H1 (cell line): Measurements from ENCODE around the gene SPEF1. TPM values are rescaled to one million over a fixed set of nuclear protein-coding genes. Genes with fewer than 3 reads are reported as not detected.
A peak's percentile ranks its signal among the peaks of the same experiment; 100 is the strongest.

Experiments
- CTCF ChIA-PET: fragments of 300-600 bp; sonication (Branson Sonifier 250); formaldehyde crosslinking; loops from one replicate; lab custom pipeline; 2021; ENCODE audit not compliant: partially characterized antibody; lab: Charles Lee
- POLR2A ChIA-PET: fragments of 300-600 bp; sonication (Branson Sonifier 250); formaldehyde crosslinking; loops from one replicate; lab custom pipeline; 2021; ENCODE audit warnings: inconsistent platforms; ENCODE audit not compliant: partially characterized antibody; lab: Charles Lee
- DNase-seq, 2 experiments: peaks; one replicate each; pipeline versions ENCODE4 v3.0.0 to v3.0.0-alpha.2; 2010 to 2022; ENCODE audit warnings: low spot score in 2 of 2, low read depth in 1 of 2, mixed read lengths in 1 of 2
- FAIRE-seq: peaks from 2 replicates; lab custom pipeline; 2011; peaks lifted over from hg19 to GRCh38; lab: Jason Lieb, UNC
- H2AFZ ChIP-seq: 2 replicates; pipeline ENCODE4 v1.8.1; 2012; ENCODE audit warnings: low read length, inconsistent platforms
- H2AK5ac ChIP-seq: 2 replicates; pipeline ENCODE4 v1.6.1; 2013; ENCODE audit warnings: low read depth, low read length
- H2BK120ac ChIP-seq: replicated peaks from 2 replicates; pipeline ENCODE3; 2013; ENCODE audit warnings: low read depth, low read length, inconsistent platforms
- H2BK12ac ChIP-seq: 2 replicates; pipeline ENCODE4 v1.6.1; 2013; ENCODE audit warnings: low read depth, low read length
- H2BK15ac ChIP-seq: 2 replicates; pipeline ENCODE4 v1.6.1; 2013; ENCODE audit warnings: low read length
- H2BK20ac ChIP-seq: 2 replicates; pipeline ENCODE4 v1.6.1; 2013; ENCODE audit warnings: low read length
- H2BK5ac ChIP-seq: 2 replicates; pipeline ENCODE4 v1.6.1; 2013; ENCODE audit warnings: low read depth, low read length
- H3K14ac ChIP-seq: 2 replicates; pipeline ENCODE4 v1.6.1; 2013; ENCODE audit warnings: inconsistent platforms; ENCODE audit not compliant: insufficient read length
- H3K18ac ChIP-seq: 2 replicates; pipeline ENCODE4 v1.6.1; 2013; ENCODE audit warnings: low read length; ENCODE audit errors: extremely low read depth
- H3K23ac ChIP-seq: 2 replicates; pipeline ENCODE4 v1.6.1; 2013; ENCODE audit warnings: inconsistent platforms; ENCODE audit not compliant: insufficient read length
- H3K23me2 ChIP-seq: 2 replicates; pipeline ENCODE4 v1.6.1; 2013; ENCODE audit warnings: low read depth, low read length
- H3K27ac ChIP-seq: 2 replicates; pipeline ENCODE4 v1.6.1; 2011; ENCODE audit warnings: low read depth, low read length, inconsistent platforms
- H3K27me3 ChIP-seq, 4 experiments: replicated peaks in 1 of 4; 1 replicate in 1 of 4; 2 replicates in 3 of 4; pipeline versions ENCODE4 v1.6.1 to v1.8.1; 2011 to 2013; ENCODE audit warnings: low read length in 3 of 4, mild to moderate bottlenecking in 3 of 4, inconsistent platforms in 2 of 4, mixed read lengths in 2 of 4, moderate library complexity in 1 of 4; ENCODE audit not compliant: control insufficient read depth in 3 of 4, insufficient read depth in 3 of 4; ENCODE audit errors: extremely low read depth in 1 of 4
- H3K36me3 ChIP-seq, 4 experiments: 2 replicates each; pipeline versions ENCODE4 v1.6.1 to v1.8.1; 2011 to 2013; ENCODE audit warnings: mild to moderate bottlenecking in 4 of 4, low read length in 3 of 4, moderate library complexity in 2 of 4, control low read depth in 1 of 4, inconsistent platforms in 1 of 4; ENCODE audit not compliant: insufficient read depth in 4 of 4, control insufficient read depth in 2 of 4
- H3K4ac ChIP-seq: replicated peaks from 2 replicates; pipeline ENCODE3; 2013; ENCODE audit warnings: low read length, low read depth, mixed read lengths, inconsistent platforms; ENCODE audit not compliant: insufficient read length
- H3K4me1 ChIP-seq, 4 experiments: replicated peaks in 1 of 4; 1 replicate in 1 of 4; 2 replicates in 3 of 4; pipeline versions ENCODE4 v1.6.1 to v1.8.1; 2011 to 2013; ENCODE audit warnings: low read length in 3 of 4, inconsistent platforms in 2 of 4, mixed read lengths in 1 of 4; ENCODE audit not compliant: insufficient read depth in 4 of 4, control insufficient read depth in 3 of 4
- H3K4me2 ChIP-seq, 2 experiments: 2 replicates each; pipeline versions ENCODE4 v1.6.1 to v1.8.1; 2011 to 2013; ENCODE audit warnings: low read depth in 2 of 2, low read length in 2 of 2, control low read depth in 1 of 2, inconsistent platforms in 1 of 2, mild to moderate bottlenecking in 1 of 2; ENCODE audit not compliant: insufficient read depth in 1 of 2
- H3K4me3 ChIP-seq, 4 experiments: fragments of 200-600, 300-600 bp in 1 of 4; sonication (generic), shearing (Covaris generic), sonication (Bioruptor Twin) in 1 of 4; 2 replicates each; pipeline versions ENCODE4 v1.5.1 to v1.8.1; 2011 to 2016; ENCODE audit warnings: low read length in 4 of 4, low read depth in 3 of 4, control low read depth in 2 of 4, inconsistent platforms in 2 of 4, mild to moderate bottlenecking in 2 of 4, mixed read lengths in 1 of 4, moderate library complexity in 1 of 4; ENCODE audit not compliant: insufficient read depth in 2 of 4; ENCODE audit errors: extremely low read depth in 1 of 4
- H3K56ac ChIP-seq: replicated peaks from 2 replicates; pipeline ENCODE3; 2013; ENCODE audit warnings: low read depth, mild to moderate bottlenecking, mixed read lengths, low read length, inconsistent platforms; ENCODE audit not compliant: insufficient read length
- H3K79me1 ChIP-seq: 2 replicates; pipeline ENCODE4 v1.6.1; 2013; ENCODE audit warnings: low read depth, low read length, control low read depth
- H3K79me2 ChIP-seq, 2 experiments: 2 replicates each; pipeline versions ENCODE4 v1.6.1 to v1.8.1; 2012 to 2013; ENCODE audit warnings: low read length in 2 of 2, mild to moderate bottlenecking in 2 of 2, inconsistent platforms in 1 of 2; ENCODE audit not compliant: insufficient read depth in 2 of 2, control insufficient read depth in 1 of 2
- H3K9ac ChIP-seq, 4 experiments: replicated peaks in 1 of 4; 1 replicate in 1 of 4; 2 replicates in 3 of 4; pipeline versions ENCODE4 v1.6.1 to v1.8.1; 2011 to 2013; ENCODE audit warnings: low read depth in 3 of 4, low read length in 3 of 4, control low read depth in 2 of 4, mild to moderate bottlenecking in 2 of 4, moderate library complexity in 2 of 4, inconsistent platforms in 1 of 4; ENCODE audit errors: extremely low read depth in 1 of 4
- H3K9me3 ChIP-seq, 2 experiments: 2 replicates each; pipeline versions ENCODE4 v1.6.1 to v1.8.1; 2012 to 2013; ENCODE audit warnings: mild to moderate bottlenecking in 2 of 2, moderate library complexity in 2 of 2, control low read depth in 1 of 2, inconsistent platforms in 1 of 2, low read depth in 1 of 2, low read length in 1 of 2, mixed read lengths in 1 of 2; ENCODE audit not compliant: insufficient read depth in 2 of 2
- H4K20me1 ChIP-seq, 2 experiments: replicated peaks in 1 of 2; 2 replicates each; pipeline versions ENCODE3 to v1.8.1; 2011 to 2013; ENCODE audit warnings: inconsistent platforms in 2 of 2, low read length in 2 of 2, mild to moderate bottlenecking in 1 of 2; ENCODE audit not compliant: insufficient read depth in 2 of 2, control insufficient read depth in 1 of 2
- H4K5ac ChIP-seq: 2 replicates; pipeline ENCODE4 v1.6.1; 2013; ENCODE audit warnings: low read length, low read depth, mixed read lengths, inconsistent platforms; ENCODE audit not compliant: insufficient read length
- H4K8ac ChIP-seq: 2 replicates; pipeline ENCODE4 v1.8.0; 2013; ENCODE audit warnings: mild to moderate bottlenecking, moderate library complexity, low read length, inconsistent platforms; ENCODE audit not compliant: insufficient read depth; ENCODE audit errors: extremely low read depth
- H4K91ac ChIP-seq: replicated peaks from 2 replicates; pipeline ENCODE3; 2013; ENCODE audit warnings: low read length, mixed read lengths, inconsistent platforms; ENCODE audit not compliant: insufficient read length
- CBX5 ChIP-seq: fragments of 300-800, 300-1000 bp; sonication (generic); IDR thresholded peaks from 2 replicates; pipeline ENCODE4 v1.7.1; 2016; ENCODE audit warnings: antibody characterized with exemption, low read length, low read depth
- CHD2 ChIP-seq: IDR thresholded peaks from 2 replicates; pipeline ENCODE4 v1.6.1; 2012; ENCODE audit warnings: low read length, improper control_type of control experiment
- KDM1A ChIP-seq: fragments of 200-600, 300-600 bp; sonication (generic); IDR thresholded peaks from 2 replicates; pipeline ENCODE4 v1.7.1; 2016; ENCODE audit warnings: mild to moderate bottlenecking, low read length, borderline replicate concordance
- POLR2A ChIP-seq, 2 experiments: IDR thresholded peaks; 1 replicate in 1 of 2; 2 replicates in 1 of 2; pipeline ENCODE4 v1.6.1; 2011; ENCODE audit warnings: low read depth in 2 of 2, low read length in 2 of 2, mild to moderate bottlenecking in 2 of 2; ENCODE audit errors: control extremely low read depth in 1 of 2
- POU5F1 ChIP-seq: IDR thresholded peaks from 2 replicates; pipeline ENCODE4 v1.6.1; 2011; ENCODE audit warnings: low read depth, mild to moderate bottlenecking, low read length, moderate library complexity
- SP1 ChIP-seq: IDR thresholded peaks from 2 replicates; pipeline ENCODE4 v1.6.1; 2011; ENCODE audit warnings: low read depth, low read length
- SP4 ChIP-seq: IDR thresholded peaks from 2 replicates; pipeline ENCODE4 v1.6.1; 2012; ENCODE audit warnings: low read length, inconsistent platforms
- SRF ChIP-seq: IDR thresholded peaks from 2 replicates; pipeline ENCODE4 v1.6.1; 2011; ENCODE audit warnings: mild to moderate bottlenecking, low read depth, low read length, moderate library complexity
- SUZ12 ChIP-seq: fragments of 200-600 bp; sonication (generic); IDR thresholded peaks from 2 replicates; pipeline ENCODE4 v1.6.1; 2012; ENCODE audit warnings: mild to moderate bottlenecking, inconsistent platforms, low read length, moderate library complexity, mixed read lengths
- TBP ChIP-seq: IDR thresholded peaks from 2 replicates; pipeline ENCODE4 v1.6.1; 2011; ENCODE audit warnings: low read depth, low read length, improper control_type of control experiment
- WGBS, 2 experiments: shearing (Covaris generic) in 1 of 2; methylation state at CpG; one replicate each; pipeline versions ENCODE4 v1.1.6 to v1.1.7; 2013 to 2015; ENCODE audit warnings: low lambda C conversion rate in 2 of 2, mixed read lengths in 2 of 2, inconsistent platforms in 1 of 2, low coverage in 1 of 2, missing lambda C conversion rate in 1 of 2; ENCODE audit not compliant: insufficient replicate concordance in 2 of 2, insufficient coverage in 1 of 2, insufficient read length in 1 of 2; ENCODE audit errors: extremely low coverage in 1 of 2, missing lambda C conversion rate in 1 of 2; 5-methylcytosine and 5-hydroxymethylcytosine counted together
- polyA plus RNA-seq, 7 experiments: library from polyadenylated mRNA; depleted of rRNA in 3 of 7; stranded (reverse) in 5 of 7; unstranded in 2 of 7; fragments of >200 nt in 5 of 7; fragments of 200-250 nt in 2 of 7; gene quantifications; 1 replicate in 5 of 7; 2 replicates in 1 of 7; 4 replicates in 1 of 7; pipeline versions ENCODE4 v1.2.1 to v1.2.3, GENCODE V29; 2011 to 2013; ENCODE audit warnings: missing spikeins in 2 of 7, mixed read lengths in 2 of 7
- total RNA-seq: library from RNA; stranded (reverse); fragmentation: NEBNext Ultra II Directional; extraction: Animal tissue kit (Norgen Biotek cat#: 25700); gene quantifications from 2 replicates; pipeline ENCODE4 v1.2.1, GENCODE V29; 2021
- TF ChIP-seq, protein P1 (sequence below), 3 experiments: IDR thresholded peaks; 1 replicate in 2 of 3; 2 replicates in 1 of 3; pipeline versions ENCODE4 v1.5.1 to v1.6.1; 2011; ENCODE audit warnings: low read length in 3 of 3, mild to moderate bottlenecking in 3 of 3, inconsistent platforms in 2 of 3, low read depth in 1 of 3, moderate library complexity in 1 of 3; ENCODE audit not compliant: insufficient read depth in 1 of 3; ENCODE audit errors: control extremely low read depth in 1 of 3

SPEF1 gene
- total and polyA plus RNA-seq, 2 of the 8 experiments (the other 6 are each of a cell fraction or from before 2014, with no cell fraction given) = 0.51 to 0.71 TPM

DNA sequence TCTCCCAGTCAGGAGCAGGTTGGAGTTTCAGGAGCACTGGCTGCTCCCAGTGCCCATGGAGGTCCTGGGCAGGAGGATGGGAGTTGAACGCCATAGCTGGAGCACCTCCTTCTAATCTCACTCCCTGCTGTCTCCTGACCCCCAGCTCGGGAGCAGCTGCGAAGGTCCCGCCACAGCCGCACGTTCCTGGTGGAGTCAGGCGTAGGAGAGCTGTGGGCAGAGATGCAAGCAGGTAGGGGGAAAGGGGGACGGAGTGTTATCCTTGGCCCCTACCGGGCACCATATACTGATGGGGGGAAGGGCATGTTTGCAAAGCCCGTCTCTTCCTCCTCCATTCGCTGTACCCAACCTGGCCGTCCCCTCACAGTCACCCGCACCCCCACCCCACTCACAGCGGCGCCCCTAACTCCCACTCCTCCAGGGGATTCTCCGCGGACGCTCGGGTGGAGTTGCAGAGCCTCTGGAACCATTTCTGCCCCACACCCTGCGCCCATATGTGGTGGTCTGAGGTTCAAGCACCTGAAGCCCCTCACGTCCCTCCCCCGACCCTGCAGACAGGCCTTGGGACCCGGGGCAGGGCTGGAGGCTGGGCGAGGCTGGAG, 32.1 kb downstream of the SPEF1 start:
- H2BK12ac ChIP-seq = no peak overlapping the region; the same call in 1 of the 2 replicates
- H3K23me2 ChIP-seq = peaks cover 25% of the 10 kb centered on the region
- no peak overlapping the region for H4K91ac ChIP-seq
- no peaks in the 10 kb centered on the region for H3K79me2 ChIP-seq
- H2BK5ac ChIP-seq = no peak overlapping the region
- H3K27me3 ChIP-seq = peaks cover 4 to 26% (median 21%) of the 10 kb centered on the region in 4 experiments
- H3K9me3 ChIP-seq = no peaks in the 10 kb centered on the region
- H3K4me1 ChIP-seq = peaks cover 0 to 25% (median 8%) of the 10 kb centered on the region in 4 experiments; a peak in 6 of 7 replicates
- no peaks in the 10 kb centered on the region; a peak in 1 of 8 replicates for H3K36me3 ChIP-seq
- no peak overlapping the region for H3K14ac ChIP-seq
- no peak overlapping the region for H2BK120ac ChIP-seq
- 84% methylated on average over 17 of the region's 24 CpGs; no CpG with 5 or more reads in 1 of the 2 experiments for whole genome bisulfite sequencing, 2 experiments
- H3K4me2 ChIP-seq = peak overlapping the region; percentile 51 to 89
- peaks cover 2 to 17% of the 10 kb centered on the region in 2 experiments for H4K20me1 ChIP-seq
- CTCF ChIA-PET = interaction anchor here (0.5 to 18.6 kb wide), 27 partner anchors 14 to 367 kb away, joined by 3 to 308 read pairs (median 6); partner anchors contain the start of genes ADISSP, AP5S1, CENPB and HSPA12B
- H3K56ac ChIP-seq = no peak overlapping the region
- no peak overlapping the region for H2AFZ ChIP-seq
- FAIRE-seq = no peak
- no peak overlapping the region for H3K4ac ChIP-seq
- no peak overlapping the region for H3K9ac ChIP-seq
- POLR2A ChIA-PET = interaction anchor here (0.7 to 1.9 kb wide), 7 partner anchors 8 to 71 kb away, joined by 3 to 8 read pairs (median 3); partner anchors contain the start of genes AP5S1 and HSPA12B
- H3K18ac ChIP-seq = no peak overlapping the region
- H4K5ac ChIP-seq = no peak overlapping the region
- H2AK5ac ChIP-seq = no peak overlapping the region
- no peak for DNase-seq
- H3K27ac ChIP-seq = no peak overlapping the region
- no peak overlapping the region for H2BK20ac ChIP-seq
- H2BK15ac ChIP-seq = no peak overlapping the region
- H4K8ac ChIP-seq = peak overlapping the region; percentile 83
- H3K79me1 ChIP-seq = no peaks in the 10 kb centered on the region
- H3K23ac ChIP-seq = no peak overlapping the region
- H3K4me3 ChIP-seq = peak overlapping the region in 3 of 4 experiments; percentile 19 to 61 (median 51); a peak in 3 of 8 replicates
- TF ChIP-seq SRF (no peak), SP1 (no peak), SP4 (no peak), KDM1A (no peak), POLR2A (IDR thresholded peaks at IDR 0.05; ENCODE audit: control extremely low read depth in 1 of 2, low read depth in 2 of 2, low read length in 2 of 2) (no peak), CHD2 (no peak), TBP (no peak), SUZ12 (no peak), POU5F1 (no peak), CBX5 (no peak)
- TF ChIP-seq, protein P1, sequence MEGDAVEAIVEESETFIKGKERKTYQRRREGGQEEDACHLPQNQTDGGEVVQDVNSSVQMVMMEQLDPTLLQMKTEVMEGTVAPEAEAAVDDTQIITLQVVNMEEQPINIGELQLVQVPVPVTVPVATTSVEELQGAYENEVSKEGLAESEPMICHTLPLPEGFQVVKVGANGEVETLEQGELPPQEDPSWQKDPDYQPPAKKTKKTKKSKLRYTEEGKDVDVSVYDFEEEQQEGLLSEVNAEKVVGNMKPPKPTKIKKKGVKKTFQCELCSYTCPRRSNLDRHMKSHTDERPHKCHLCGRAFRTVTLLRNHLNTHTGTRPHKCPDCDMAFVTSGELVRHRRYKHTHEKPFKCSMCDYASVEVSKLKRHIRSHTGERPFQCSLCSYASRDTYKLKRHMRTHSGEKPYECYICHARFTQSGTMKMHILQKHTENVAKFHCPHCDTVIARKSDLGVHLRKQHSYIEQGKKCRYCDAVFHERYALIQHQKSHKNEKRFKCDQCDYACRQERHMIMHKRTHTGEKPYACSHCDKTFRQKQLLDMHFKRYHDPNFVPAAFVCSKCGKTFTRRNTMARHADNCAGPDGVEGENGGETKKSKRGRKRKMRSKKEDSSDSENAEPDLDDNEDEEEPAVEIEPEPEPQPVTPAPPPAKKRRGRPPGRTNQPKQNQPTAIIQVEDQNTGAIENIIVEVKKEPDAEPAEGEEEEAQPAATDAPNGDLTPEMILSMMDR (IDR thresholded peaks at IDR 0.05; ENCODE audit: control extremely low read depth in 1 of 3, insufficient read depth in 1 of 3, low read depth in 1 of 3, low read length in 3 of 3) = no peak
